TTC549 (cell line): ENCODE measurements around the gene PRRT1B.
"Not testable (repeated sequence)": the region's sequence is repeated elsewhere in the genome, so short reads cannot be mapped to it uniquely, and the experiment has no call there.

Source experiments
- FAIRE-seq: peaks from 2 replicates; lab custom pipeline; 2012; peaks lifted over from hg19 to GRCh38; lab: Jason Lieb, UNC

The PRRT1B gene

GRCh38 chr9:131550465-131550864 is 5.1 kb downstream of the PRRT1B start:
- not testable (repeated sequence) for FAIRE-seq

- no peak for FAIRE-seq
Measured at GRCh38 chr9:131552030-131552429, 6.7 kb downstream of the PRRT1B start.

GRCh38 chr9:131554087-131554842 is 8.9 kb downstream of the PRRT1B start:
- no peak for FAIRE-seq

- FAIRE-seq: no peak
Measured at GRCh38 chr9:131554843-131555351, 9.6 kb downstream of the PRRT1B start.

GRCh38 chr9:131555841-131556673 is 10.7 kb downstream of the PRRT1B start:
- no peak for FAIRE-seq

- FAIRE-seq: no peak
Measured at GRCh38 chr9:131557855-131558548, 12.7 kb downstream of the PRRT1B start.

- no peak for FAIRE-seq
Measured at GRCh38 chr9:131559421-131560000, 14.2 kb downstream of the PRRT1B start.

GRCh38 chr9:131562032-131562959 is 17.0 kb downstream of the PRRT1B start:
- no peak for FAIRE-seq

GRCh38 chr9:131565369-131565768 is 20.0 kb downstream of the PRRT1B start:
- FAIRE-seq: no peak

- no peak for FAIRE-seq
Measured at GRCh38 chr9:131566158-131566557, 20.8 kb downstream of the PRRT1B start.

GRCh38 chr9:131567910-131568309 is 22.6 kb downstream of the PRRT1B start:
- no peak for FAIRE-seq

GRCh38 chr9:131574730-131575640 is 29.7 kb downstream of the PRRT1B start:
- FAIRE-seq: no peak

- no peak for FAIRE-seq
Measured at GRCh38 chr9:131575946-131576853, 30.9 kb downstream of the PRRT1B start.

- no peak for FAIRE-seq
Measured at GRCh38 chr9:131577005-131578000, 32.0 kb downstream of the PRRT1B start.

- FAIRE-seq: no peak
Measured at GRCh38 chr9:131578021-131578420, 32.7 kb downstream of the PRRT1B start.

- FAIRE-seq: no peak
Measured at GRCh38 chr9:131578731-131579504, 33.6 kb downstream of the PRRT1B start.

GRCh38 chr9:131579789-131580211 is 34.5 kb downstream of the PRRT1B start:
- FAIRE-seq: no peak
